Ecto neural progenitor cell (in vitro differentiated cells): Measurements from ENCODE around the gene SORCS2.

Source experiments
- DNase-seq: peaks from one replicate; pipeline ENCODE4 v3.0.0-alpha.2; 2018; ENCODE audit warnings: low spot score

SORCS2 gene

GRCh38 chr4:7734651-7735260, 542.4 kb downstream of the SORCS2 start:
- DNase-seq = no peak

GRCh38 chr4:7735395-7735794, 543.1 kb downstream of the SORCS2 start:
- DNase-seq = no peak

GRCh38 chr4:7735961-7736360, 543.6 kb downstream of the SORCS2 start:
- no peak for DNase-seq

- DNase-seq = no peak
Observed at GRCh38 chr4:7736436-7737267, 544.3 kb downstream of the SORCS2 start.

GRCh38 chr4:7737268-7737645, 544.9 kb downstream of the SORCS2 start:
- DNase-seq = no peak

- DNase-seq = no peak
Observed at GRCh38 chr4:7737752-7738457, 545.6 kb downstream of the SORCS2 start.

- no peak for DNase-seq
Observed at GRCh38 chr4:7738458-7739076, 546.2 kb downstream of the SORCS2 start.

- no peak for DNase-seq
Observed at GRCh38 chr4:7739077-7739917, 547.0 kb downstream of the SORCS2 start.

GRCh38 chr4:7739918-7740865, 547.9 kb downstream of the SORCS2 start:
- no peak for DNase-seq

GRCh38 chr4:7740866-7741525, 548.7 kb downstream of the SORCS2 start:
- no peak for DNase-seq

- DNase-seq = no peak
Observed at GRCh38 chr4:7741946-7742806, 549.8 kb downstream of the SORCS2 start.

- DNase-seq = no peak
Observed at GRCh38 chr4:7742807-7743280, 550.5 kb downstream of the SORCS2 start.

- DNase-seq = no peak
Observed at GRCh38 chr4:7744142-7744804, 551.9 kb downstream of the SORCS2 start.

GRCh38 chr4:7745301-7745885, 553.1 kb downstream of the SORCS2 start:
- DNase-seq = no peak

GRCh38 chr4:7746351-7747061, 554.2 kb downstream of the SORCS2 start:
- no peak for DNase-seq

GRCh38 chr4:7747062-7747385, 554.7 kb downstream of the SORCS2 start:
- no peak for DNase-seq

- no peak for DNase-seq
Observed at GRCh38 chr4:7747566-7747965, 555.2 kb downstream of the SORCS2 start.
